Measurements from ENCODE around the gene SIPA1L3.

DNA sequence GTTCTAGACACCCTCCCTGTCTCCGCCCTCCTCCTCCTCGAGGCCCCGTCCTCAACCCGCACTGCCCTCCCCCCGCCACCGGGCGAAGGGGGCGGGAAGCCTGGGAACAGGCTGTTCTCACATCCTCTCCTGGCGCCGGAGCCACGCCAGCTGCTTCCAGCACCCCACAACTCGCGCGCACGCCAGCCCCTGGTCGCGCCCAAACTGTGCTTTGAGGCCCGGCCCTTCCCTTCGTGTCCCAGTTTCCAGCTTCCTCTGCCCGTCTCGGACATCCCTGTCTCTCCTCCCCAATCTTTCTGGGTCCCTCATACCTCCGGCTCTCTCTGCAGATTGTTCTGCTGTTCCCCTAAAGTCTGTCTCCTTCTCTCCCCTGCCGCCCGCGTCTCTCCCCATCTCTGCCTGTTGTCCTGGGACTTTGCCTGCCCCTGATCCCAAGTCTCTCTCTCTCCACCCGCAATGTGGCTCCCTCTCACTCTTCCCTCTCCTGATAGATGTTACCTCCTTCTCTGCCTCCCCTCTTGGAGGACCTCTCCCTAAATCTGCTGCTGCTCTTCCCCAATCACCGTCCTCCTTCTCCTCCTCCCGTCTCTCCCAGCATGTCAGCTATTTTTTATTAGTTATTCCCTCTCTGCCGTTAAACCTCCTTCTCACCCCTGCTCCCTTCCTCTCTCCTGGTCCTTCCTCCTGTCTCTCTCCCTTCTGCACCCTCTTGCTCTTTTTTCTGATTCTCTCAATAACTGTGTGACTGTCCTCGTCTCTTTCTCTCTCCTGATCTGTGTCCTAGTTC, 302.9 kb downstream of the SIPA1L3 start:
- TF ChIP-seq, protein P1, sequence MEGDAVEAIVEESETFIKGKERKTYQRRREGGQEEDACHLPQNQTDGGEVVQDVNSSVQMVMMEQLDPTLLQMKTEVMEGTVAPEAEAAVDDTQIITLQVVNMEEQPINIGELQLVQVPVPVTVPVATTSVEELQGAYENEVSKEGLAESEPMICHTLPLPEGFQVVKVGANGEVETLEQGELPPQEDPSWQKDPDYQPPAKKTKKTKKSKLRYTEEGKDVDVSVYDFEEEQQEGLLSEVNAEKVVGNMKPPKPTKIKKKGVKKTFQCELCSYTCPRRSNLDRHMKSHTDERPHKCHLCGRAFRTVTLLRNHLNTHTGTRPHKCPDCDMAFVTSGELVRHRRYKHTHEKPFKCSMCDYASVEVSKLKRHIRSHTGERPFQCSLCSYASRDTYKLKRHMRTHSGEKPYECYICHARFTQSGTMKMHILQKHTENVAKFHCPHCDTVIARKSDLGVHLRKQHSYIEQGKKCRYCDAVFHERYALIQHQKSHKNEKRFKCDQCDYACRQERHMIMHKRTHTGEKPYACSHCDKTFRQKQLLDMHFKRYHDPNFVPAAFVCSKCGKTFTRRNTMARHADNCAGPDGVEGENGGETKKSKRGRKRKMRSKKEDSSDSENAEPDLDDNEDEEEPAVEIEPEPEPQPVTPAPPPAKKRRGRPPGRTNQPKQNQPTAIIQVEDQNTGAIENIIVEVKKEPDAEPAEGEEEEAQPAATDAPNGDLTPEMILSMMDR (conservative IDR thresholded peaks at IDR 0.05) = no peak
- no peak for TF ChIP-seq ZFX (IDR thresholded peaks at IDR 0.05)

Data from C4-2B (cell line).